Osteocyte (in vitro differentiated cells): ENCODE data around the gene ADAMTS12. TPM values are rescaled to one million over a fixed set of nuclear protein-coding genes. Genes with fewer than 3 reads are reported as not detected.

Source experiments
- DNase-seq: peaks from one replicate; pipeline ENCODE4 v3.0.0; 2021; ENCODE audit warnings: mixed read lengths; ENCODE audit not compliant: unreplicated experiment; ENCODE audit errors: extremely low spot score
- H3K27ac Mint-ChIP-seq: one replicate; pipeline ENCODE4 v1.8.0; 2021; ENCODE audit warnings: mild to moderate bottlenecking, mixed read lengths; ENCODE audit not compliant: unreplicated experiment
- H3K27me3 Mint-ChIP-seq: one replicate; pipeline ENCODE4 v1.8.0; 2021; ENCODE audit warnings: mixed read lengths; ENCODE audit not compliant: unreplicated experiment
- H3K36me3 Mint-ChIP-seq: one replicate; pipeline ENCODE4 v1.8.0; 2021; ENCODE audit warnings: mixed read lengths; ENCODE audit not compliant: unreplicated experiment
- H3K4me1 Mint-ChIP-seq: one replicate; pipeline ENCODE4 v1.8.0; 2021; ENCODE audit warnings: mixed read lengths; ENCODE audit not compliant: unreplicated experiment
- H3K4me3 Mint-ChIP-seq: one replicate; pipeline ENCODE4 v1.8.0; 2021; ENCODE audit warnings: mild to moderate bottlenecking, moderate library complexity, mixed read lengths; ENCODE audit not compliant: unreplicated experiment
- H3K9me3 Mint-ChIP-seq: one replicate; pipeline ENCODE4 v1.8.0; 2021; ENCODE audit warnings: mixed read lengths; ENCODE audit not compliant: unreplicated experiment
- total RNA-seq: library from RNA; stranded (reverse); gene quantifications from 2 replicates; pipeline ENCODE4 v1.2.1, GENCODE V29; 2021
- TF ChIP-seq, protein P1 (sequence below): fragments of 200-600 bp; sonication (generic); IDR thresholded peaks from 2 replicates; pipeline ENCODE4 v1.5.0; 2021; ENCODE audit warnings: antibody characterized with exemption, mild to moderate bottlenecking, moderate library complexity

The ADAMTS12 gene
- total RNA-seq, 1 donor from 2014 or later = 13.9 TPM

DNA sequence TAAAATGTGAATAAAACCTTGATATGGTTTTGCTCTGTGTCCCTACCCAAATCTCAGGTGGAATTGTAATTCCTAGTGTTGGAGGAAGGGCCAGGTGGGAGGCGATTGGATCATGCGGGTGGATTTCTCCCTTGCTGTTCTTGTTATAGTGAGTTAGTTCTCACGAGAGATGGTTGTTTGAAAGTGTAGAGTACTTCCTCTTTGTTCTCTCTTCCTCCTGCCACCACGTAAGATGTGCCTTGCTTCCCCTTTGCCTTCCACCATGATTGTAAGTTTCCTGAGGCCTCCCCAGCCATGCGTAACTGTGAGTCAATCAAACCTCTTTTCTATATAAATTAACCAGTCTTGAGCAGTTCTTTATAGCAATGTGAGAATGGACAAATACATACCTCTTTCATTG, 416.1 kb downstream of the ADAMTS12 start:
- no peaks in the 10 kb centered on the region for H3K9me3 Mint-ChIP-seq
- H3K27ac Mint-ChIP-seq = no peak overlapping the region
- H3K4me3 Mint-ChIP-seq = no peak overlapping the region
- no peaks in the 10 kb centered on the region for H3K4me1 Mint-ChIP-seq
- DNase-seq = no peak
- TF ChIP-seq, protein P1, sequence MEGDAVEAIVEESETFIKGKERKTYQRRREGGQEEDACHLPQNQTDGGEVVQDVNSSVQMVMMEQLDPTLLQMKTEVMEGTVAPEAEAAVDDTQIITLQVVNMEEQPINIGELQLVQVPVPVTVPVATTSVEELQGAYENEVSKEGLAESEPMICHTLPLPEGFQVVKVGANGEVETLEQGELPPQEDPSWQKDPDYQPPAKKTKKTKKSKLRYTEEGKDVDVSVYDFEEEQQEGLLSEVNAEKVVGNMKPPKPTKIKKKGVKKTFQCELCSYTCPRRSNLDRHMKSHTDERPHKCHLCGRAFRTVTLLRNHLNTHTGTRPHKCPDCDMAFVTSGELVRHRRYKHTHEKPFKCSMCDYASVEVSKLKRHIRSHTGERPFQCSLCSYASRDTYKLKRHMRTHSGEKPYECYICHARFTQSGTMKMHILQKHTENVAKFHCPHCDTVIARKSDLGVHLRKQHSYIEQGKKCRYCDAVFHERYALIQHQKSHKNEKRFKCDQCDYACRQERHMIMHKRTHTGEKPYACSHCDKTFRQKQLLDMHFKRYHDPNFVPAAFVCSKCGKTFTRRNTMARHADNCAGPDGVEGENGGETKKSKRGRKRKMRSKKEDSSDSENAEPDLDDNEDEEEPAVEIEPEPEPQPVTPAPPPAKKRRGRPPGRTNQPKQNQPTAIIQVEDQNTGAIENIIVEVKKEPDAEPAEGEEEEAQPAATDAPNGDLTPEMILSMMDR = no peak
- peaks cover 61% of the 10 kb centered on the region for H3K36me3 Mint-ChIP-seq
- no peaks in the 10 kb centered on the region for H3K27me3 Mint-ChIP-seq

DNA sequence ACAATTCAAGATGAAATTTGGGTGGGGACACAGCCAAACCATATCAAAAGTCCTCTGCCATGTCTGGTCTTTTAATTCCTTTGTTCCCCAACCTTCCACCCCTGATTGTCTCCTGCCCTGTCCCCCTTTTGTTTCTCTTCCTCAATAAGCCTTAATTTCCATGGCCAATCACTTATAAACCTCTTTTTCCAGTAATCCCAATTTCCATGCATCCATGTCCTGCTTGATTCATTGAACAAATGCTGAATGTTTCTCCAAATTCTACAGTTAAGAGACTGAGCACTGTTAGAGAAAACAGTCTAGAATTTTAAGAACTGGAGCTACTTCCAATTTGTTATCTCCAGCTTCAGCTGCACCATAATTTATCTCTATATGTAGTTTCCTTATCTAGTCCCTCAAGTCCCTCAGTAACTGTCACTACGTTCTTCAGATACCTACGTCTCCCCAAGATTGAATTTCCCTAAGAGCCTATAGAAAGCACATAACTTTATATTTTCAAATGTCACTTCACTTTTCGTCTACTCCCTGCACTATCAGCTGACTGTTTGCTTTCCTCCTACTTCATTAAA, 416.8 kb downstream of the ADAMTS12 start:
- no peaks in the 10 kb centered on the region for H3K4me1 Mint-ChIP-seq
- H3K36me3 Mint-ChIP-seq = peaks cover 67% of the 10 kb centered on the region
- no peak overlapping the region for H3K27ac Mint-ChIP-seq
- no peaks in the 10 kb centered on the region for H3K9me3 Mint-ChIP-seq
- H3K4me3 Mint-ChIP-seq = no peak overlapping the region
- no peaks in the 10 kb centered on the region for H3K27me3 Mint-ChIP-seq
- DNase-seq = no peak
- TF ChIP-seq, protein P1 = no peak

DNA sequence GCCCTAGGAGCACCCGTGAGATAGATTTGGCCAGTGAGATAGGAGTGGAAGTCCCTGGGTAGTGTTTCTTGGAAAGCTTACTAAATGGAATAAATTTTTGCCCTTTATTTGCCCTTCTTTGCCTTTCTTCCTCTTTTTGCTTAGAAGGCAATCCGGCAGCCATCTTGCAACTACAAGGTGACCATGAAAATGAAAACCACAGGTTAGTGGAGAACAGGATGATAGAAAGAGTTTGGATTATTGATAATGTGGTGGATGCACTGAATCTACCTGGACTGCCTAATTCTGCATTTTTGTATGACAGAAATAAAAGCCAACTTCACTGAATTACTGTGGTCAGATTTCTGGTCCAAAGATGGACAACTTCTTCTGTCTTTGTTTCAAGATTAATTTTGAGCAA, 417.8 kb downstream of the ADAMTS12 start:
- Mint-ChIP-seq H3K9me3 (no peaks in the 10 kb centered on the region), H3K4me3 (no peak overlapping the region), H3K27me3 (no peaks in the 10 kb centered on the region), H3K36me3 (peaks cover 65% of the 10 kb centered on the region), H3K4me1 (no peaks in the 10 kb centered on the region), H3K27ac (no peak overlapping the region)
- TF ChIP-seq, protein P1 = no peak
- DNase-seq = no peak

Other genes with a start within 250 kb of the ADAMTS12 start
- not detected in 2 replicates for gene RXFP3, start 44.4 kb upstream of the ADAMTS12 start, total RNA-seq
- not detected in 2 replicates for gene SLC45A2, start 92.7 kb upstream of the ADAMTS12 start, total RNA-seq
- gene AMACR, start 116.1 kb upstream of the ADAMTS12 start, total RNA-seq = 12.8 and 13.0 TPM in 2 replicates
- gene C1QTNF3, start 151.2 kb upstream of the ADAMTS12 start, total RNA-seq = 3.3 and 4.8 TPM in 2 replicates